Chondrocyte (in vitro differentiated cells): Measurements from ENCODE around the gene PURA. TPM values are rescaled to one million over a fixed set of nuclear protein-coding genes. Genes with fewer than 3 reads are reported as not detected.

Experiments
- DNase-seq: peaks from one replicate; pipeline ENCODE4 v3.0.0; 2021; ENCODE audit warnings: mixed read lengths, low spot score
- H3K27ac Mint-ChIP-seq: one replicate; pipeline ENCODE4 v1.8.0; 2021; ENCODE audit warnings: mild to moderate bottlenecking, moderate library complexity, mixed read lengths; ENCODE audit not compliant: unreplicated experiment
- H3K27me3 Mint-ChIP-seq: 2 replicates; pipeline ENCODE4 v1.8.0; 2021; ENCODE audit warnings: low read depth, mixed read lengths
- H3K36me3 Mint-ChIP-seq: 2 replicates; pipeline ENCODE4 v1.8.0; 2021; ENCODE audit warnings: low read depth, mixed read lengths
- H3K4me1 Mint-ChIP-seq: 2 replicates; pipeline ENCODE4 v1.8.0; 2021; ENCODE audit warnings: low read depth, mild to moderate bottlenecking, mixed read lengths
- H3K4me3 Mint-ChIP-seq: one replicate; pipeline ENCODE4 v1.8.0; 2021; ENCODE audit warnings: mild to moderate bottlenecking, moderate library complexity, mixed read lengths; ENCODE audit not compliant: unreplicated experiment
- H3K9me3 Mint-ChIP-seq: 2 replicates; pipeline ENCODE4 v1.8.0; 2021; ENCODE audit warnings: low read depth, mixed read lengths
- total RNA-seq: library from RNA; stranded (reverse); gene quantifications from 3 replicates; pipeline ENCODE4 v1.2.1, GENCODE V29; 2021
- TF ChIP-seq, protein P1 (sequence below): fragments of 200-600 bp; sonication (generic); IDR thresholded peaks from 2 replicates; pipeline ENCODE4 v1.5.0; 2021; ENCODE audit warnings: antibody characterized with exemption, mild to moderate bottlenecking, moderate library complexity

The PURA gene
- total RNA-seq, 1 donor from 2014 or later: 16.7 TPM

DNA sequence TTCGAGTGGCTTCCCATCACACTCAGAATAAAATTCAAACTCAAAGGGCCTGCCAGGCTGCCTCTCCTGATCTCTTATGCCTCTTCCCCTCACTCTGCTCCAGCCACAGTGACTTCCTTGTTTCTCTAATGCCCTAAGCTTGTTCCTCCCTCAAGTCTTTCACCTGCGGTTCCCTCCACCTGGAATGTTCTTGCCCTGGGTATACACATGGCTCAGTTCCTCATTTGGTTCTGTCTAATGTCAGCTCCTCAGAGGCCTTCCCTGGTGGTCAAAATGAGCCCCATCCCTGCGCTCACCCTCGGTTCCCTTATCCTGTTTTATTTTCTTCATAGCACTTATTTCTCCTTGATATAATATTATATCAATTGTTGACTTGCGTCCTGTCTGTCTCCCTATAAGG is 48.4 kb downstream of the PURA start:
- peaks cover 2% of the 10 kb centered on the region for H3K4me1 Mint-ChIP-seq
- H3K27me3 Mint-ChIP-seq: peaks cover 2% of the 10 kb centered on the region
- H3K4me3 Mint-ChIP-seq: no peak overlapping the region
- peaks cover 2% of the 10 kb centered on the region for H3K36me3 Mint-ChIP-seq
- H3K27ac Mint-ChIP-seq: no peak overlapping the region
- TF ChIP-seq, protein P1, sequence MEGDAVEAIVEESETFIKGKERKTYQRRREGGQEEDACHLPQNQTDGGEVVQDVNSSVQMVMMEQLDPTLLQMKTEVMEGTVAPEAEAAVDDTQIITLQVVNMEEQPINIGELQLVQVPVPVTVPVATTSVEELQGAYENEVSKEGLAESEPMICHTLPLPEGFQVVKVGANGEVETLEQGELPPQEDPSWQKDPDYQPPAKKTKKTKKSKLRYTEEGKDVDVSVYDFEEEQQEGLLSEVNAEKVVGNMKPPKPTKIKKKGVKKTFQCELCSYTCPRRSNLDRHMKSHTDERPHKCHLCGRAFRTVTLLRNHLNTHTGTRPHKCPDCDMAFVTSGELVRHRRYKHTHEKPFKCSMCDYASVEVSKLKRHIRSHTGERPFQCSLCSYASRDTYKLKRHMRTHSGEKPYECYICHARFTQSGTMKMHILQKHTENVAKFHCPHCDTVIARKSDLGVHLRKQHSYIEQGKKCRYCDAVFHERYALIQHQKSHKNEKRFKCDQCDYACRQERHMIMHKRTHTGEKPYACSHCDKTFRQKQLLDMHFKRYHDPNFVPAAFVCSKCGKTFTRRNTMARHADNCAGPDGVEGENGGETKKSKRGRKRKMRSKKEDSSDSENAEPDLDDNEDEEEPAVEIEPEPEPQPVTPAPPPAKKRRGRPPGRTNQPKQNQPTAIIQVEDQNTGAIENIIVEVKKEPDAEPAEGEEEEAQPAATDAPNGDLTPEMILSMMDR: no peak
- no peak for DNase-seq
- no peaks in the 10 kb centered on the region for H3K9me3 Mint-ChIP-seq

DNA sequence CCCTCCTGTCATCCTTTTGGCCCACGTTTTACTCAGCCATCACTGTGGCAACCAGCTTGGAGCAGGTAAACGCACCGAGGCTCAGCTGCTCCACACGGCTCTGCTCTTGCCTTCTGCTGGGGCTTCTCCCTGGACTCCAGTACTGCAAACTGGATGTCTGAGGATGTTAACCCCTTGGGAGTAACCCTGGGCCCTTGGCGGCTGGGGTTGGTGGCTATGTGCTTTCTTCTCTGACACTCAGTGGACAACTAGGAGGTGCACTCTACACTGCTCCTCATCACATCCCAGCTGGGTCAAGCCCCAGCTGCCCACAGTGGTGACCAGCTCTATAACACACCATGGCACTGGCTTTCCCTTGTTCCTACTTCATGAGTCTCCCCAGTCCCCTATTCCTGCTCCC is 48.9 kb downstream of the PURA start:
- no peaks in the 10 kb centered on the region for H3K9me3 Mint-ChIP-seq
- DNase-seq: no peak
- TF ChIP-seq, protein P1: no peak
- no peak overlapping the region for H3K4me3 Mint-ChIP-seq
- peaks cover 2% of the 10 kb centered on the region for H3K36me3 Mint-ChIP-seq
- no peaks in the 10 kb centered on the region for H3K4me1 Mint-ChIP-seq
- peaks cover 2% of the 10 kb centered on the region for H3K27me3 Mint-ChIP-seq
- H3K27ac Mint-ChIP-seq: peak overlapping the region; percentile 53

GRCh38 chr5:140165101-140165922 is 51.4 kb downstream of the PURA start:
- peaks cover 2% of the 10 kb centered on the region for H3K36me3 Mint-ChIP-seq
- H3K27me3 Mint-ChIP-seq: peaks cover 2% of the 10 kb centered on the region
- DNase-seq: no peak
- TF ChIP-seq, protein P1: no peak
- no peak overlapping the region for H3K27ac Mint-ChIP-seq
- no peak overlapping the region for H3K4me3 Mint-ChIP-seq
- no peaks in the 10 kb centered on the region for H3K4me1 Mint-ChIP-seq
- no peaks in the 10 kb centered on the region for H3K9me3 Mint-ChIP-seq

DNA sequence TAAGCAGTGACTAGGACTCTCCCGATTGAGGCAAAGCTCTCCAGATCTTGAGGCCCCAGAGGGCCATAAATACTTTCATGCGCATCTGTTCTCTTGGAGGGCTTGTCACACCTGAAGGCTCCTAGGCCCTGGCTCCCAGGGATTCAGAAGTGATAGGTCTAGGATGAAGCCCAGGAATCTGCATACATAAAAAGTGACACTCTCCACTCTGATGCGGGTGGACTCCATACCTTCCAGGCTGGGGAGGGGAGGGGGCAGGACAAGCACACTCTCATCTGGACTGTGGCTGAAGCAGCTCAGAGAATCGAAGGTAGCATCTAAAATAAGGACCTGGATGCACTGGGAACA is 52.0 kb downstream of the PURA start:
- Mint-ChIP-seq H3K4me3 (no peak overlapping the region), H3K36me3 (peaks cover 2% of the 10 kb centered on the region), H3K27ac (no peak overlapping the region), H3K27me3 (peaks cover 2% of the 10 kb centered on the region), H3K9me3 (no peaks in the 10 kb centered on the region), H3K4me1 (no peaks in the 10 kb centered on the region)
- DNase-seq: no peak
- TF ChIP-seq, protein P1: no peak

- no peak overlapping the region for H3K27ac Mint-ChIP-seq
- H3K27me3 Mint-ChIP-seq: peaks cover 2% of the 10 kb centered on the region
- no peaks in the 10 kb centered on the region for H3K9me3 Mint-ChIP-seq
- TF ChIP-seq, protein P1: no peak
- no peak overlapping the region for H3K4me3 Mint-ChIP-seq
- no peaks in the 10 kb centered on the region for H3K4me1 Mint-ChIP-seq
- no peak for DNase-seq
- H3K36me3 Mint-ChIP-seq: peaks cover 4% of the 10 kb centered on the region
Measured at GRCh38 chr5:140166911-140167310, 53.0 kb downstream of the PURA start.
